HCT116 (cell line): ENCODE measurements around the gene PRSS1. TPM values are rescaled to one million over a fixed set of nuclear protein-coding genes. Genes with fewer than 3 reads are reported as not detected.
"Not testable (repeated sequence)": the region's sequence is repeated elsewhere in the genome, so short reads cannot be mapped to it uniquely, and the experiment has no call there.

Experiments used
- ATAC-seq: fragments of 200-7000 bp; cut with Tn5 transposase; 2 replicates; pipeline ENCODE4 v1.9.1; 2020; ENCODE audit warnings: mild to moderate bottlenecking, moderate library complexity
- BruUV-seq: library from RNA; stranded (reverse); fragments of 400-500 nt; replicated peaks from 2 replicates; lab custom pipeline; 2021; lab: Mats Ljungman, UMichigan
- CTCF ChIA-PET: fragments of 300-600 bp; sonication (Branson Sonifier 250); formaldehyde crosslinking; loops from one replicate; lab custom pipeline; 2021; ENCODE audit warnings: antibody characterized with exemption; lab: Charles Lee
- POLR2A ChIA-PET: fragments of 300-600, 350-600 bp; sonication (Branson Sonifier 250); formaldehyde crosslinking; loops from one replicate; lab custom pipeline; 2021; ENCODE audit warnings: antibody characterized with exemption; lab: Charles Lee
- RAD21 ChIA-PET, 2 experiments: fragments of 300-600 bp; sonication (Branson Sonifier 250); formaldehyde crosslinking; loops; one replicate each; lab custom pipeline; 2023; ENCODE audit warnings: low total read pairs in 2 of 2; ENCODE audit not compliant: uncharacterized antibody in 2 of 2, unreplicated experiment in 2 of 2, low non-redundant PET in 1 of 2; lab: Charles Lee
- DNase-seq: peaks from one replicate; pipeline ENCODE4 v3.0.0-alpha.2; 2010; ENCODE audit warnings: low read depth, low spot score
- H2AFZ ChIP-seq: fragments of 200-600 bp; shearing (Covaris generic), sonication (generic); 2 replicates; pipeline ENCODE4 v1.6.1; 2017; ENCODE audit warnings: low read depth, mixed run types, mixed read lengths, antibody characterized with exemption, low read length; ENCODE audit not compliant: poor library complexity, severe bottlenecking
- H3K27ac ChIP-seq: 2 replicates; pipeline ENCODE4 v1.5.1; 2012; ENCODE audit warnings: low read depth, low read length
- H3K27me3 ChIP-seq: fragments of 200-600 bp; sonication (generic); 2 replicates; pipeline ENCODE4 v1.6.1; 2016; ENCODE audit warnings: mixed run types, low read length, mixed read lengths; ENCODE audit not compliant: insufficient read depth
- H3K36me3 ChIP-seq, 2 experiments: fragments of 200-500 bp in 1 of 2; fragments of 200-600 bp in 1 of 2; sonication (Bioruptor generic) in 1 of 2; sonication (generic) in 1 of 2; 2 replicates each; pipeline versions ENCODE4 v1.5.1 to v1.6.1; 2014 to 2016; ENCODE audit warnings: low read length in 2 of 2, inconsistent platforms in 1 of 2, mixed read lengths in 1 of 2, mixed run types in 1 of 2; ENCODE audit not compliant: insufficient read depth in 2 of 2, control insufficient read depth in 1 of 2
- H3K4me1 ChIP-seq, 2 experiments: fragments of 200-600 bp in 1 of 2; sonication (generic) in 1 of 2; 2 replicates each; pipeline versions ENCODE4 v1.5.1 to v1.6.1; 2012 to 2017; ENCODE audit warnings: low read length in 2 of 2, inconsistent platforms in 1 of 2, mild to moderate bottlenecking in 1 of 2, mixed read lengths in 1 of 2, mixed run types in 1 of 2, moderate library complexity in 1 of 2; ENCODE audit not compliant: insufficient read depth in 2 of 2, control insufficient read depth in 1 of 2
- H3K4me2 ChIP-seq: fragments of 200-600 bp; sonication (generic); 2 replicates; pipeline ENCODE4 v1.6.1; 2017; ENCODE audit warnings: mixed run types, low read length, mixed read lengths
- H3K4me3 ChIP-seq, 2 experiments: fragments of 200-600 bp in 1 of 2; sonication (generic) in 1 of 2; replicated peaks in 1 of 2; 2 replicates each; pipeline ENCODE4 v1.5.1; 2011 to 2016; ENCODE audit warnings: low read length in 2 of 2, control low read depth in 1 of 2, low read depth in 1 of 2, mild to moderate bottlenecking in 1 of 2, mixed read lengths in 1 of 2, mixed run types in 1 of 2
- H3K79me2 ChIP-seq: fragments of 200-600 bp; sonication (generic); 2 replicates; pipeline ENCODE4 v1.6.1; 2017; ENCODE audit warnings: mild to moderate bottlenecking, mixed run types, low read length, moderate library complexity, mixed read lengths; ENCODE audit not compliant: insufficient read depth
- H3K9ac ChIP-seq: fragments of 200-600 bp; sonication (generic); 2 replicates; pipeline ENCODE4 v1.6.1; 2016; ENCODE audit warnings: low read length, mixed read lengths
- H3K9me2 ChIP-seq: fragments of 200-600 bp; sonication (generic), shearing (Covaris generic); 2 replicates; pipeline ENCODE4 v1.6.1; 2017; ENCODE audit warnings: mixed run types, mild to moderate bottlenecking, moderate library complexity; ENCODE audit not compliant: insufficient read depth
- H3K9me3 ChIP-seq, 2 experiments: fragments of 200-500 bp in 1 of 2; fragments of 200-600 bp in 1 of 2; sonication (Bioruptor generic) in 1 of 2; sonication (generic) in 1 of 2; 2 replicates each; pipeline ENCODE4 v1.6.1; 2014 to 2017; ENCODE audit warnings: low read length in 2 of 2, mixed read lengths in 2 of 2, inconsistent platforms in 1 of 2, low read depth in 1 of 2, mild to moderate bottlenecking in 1 of 2, mixed run types in 1 of 2, moderate library complexity in 1 of 2; ENCODE audit not compliant: control insufficient read depth in 1 of 2, insufficient read depth in 1 of 2
- H4K20me1 ChIP-seq: fragments of 200-600 bp; sonication (generic), shearing (Covaris generic); 2 replicates; pipeline ENCODE4 v1.6.1; 2017; ENCODE audit warnings: mixed run types, mild to moderate bottlenecking, moderate library complexity; ENCODE audit not compliant: insufficient read depth
- CBX3 ChIP-seq: IDR thresholded peaks from 2 replicates; pipeline ENCODE4 v1.6.1; 2012; ENCODE audit warnings: low read depth
- ELF1 ChIP-seq: IDR thresholded peaks from 2 replicates; pipeline ENCODE4 v1.6.1; 2012; ENCODE audit warnings: low read depth, borderline replicate concordance
- EZH2 ChIP-seq: fragments of 200-600 bp; sonication (generic); IDR thresholded peaks from 2 replicates; pipeline ENCODE4 v1.6.1; 2017; ENCODE audit warnings: antibody characterized with exemption, mixed run types
- RAD21 ChIP-seq: IDR thresholded peaks from 2 replicates; pipeline ENCODE4 v1.6.1; 2012; ENCODE audit warnings: low read depth, mild to moderate bottlenecking
- SIN3A ChIP-seq: IDR thresholded peaks from 2 replicates; pipeline ENCODE4 v1.6.1; 2012; ENCODE audit warnings: low read depth
- SRF ChIP-seq: IDR thresholded peaks from 2 replicates; pipeline ENCODE4 v1.6.1; 2012; ENCODE audit warnings: low read depth
- ZFX ChIP-seq: fragments of 450-650 bp; IDR thresholded peaks from 2 replicates; pipeline ENCODE4 v1.6.1; 2017
- intact Hi-C: fragments of 100-400 bp; cut with micrococcal nuclease; formaldehyde crosslinking; loops from 2 replicates; pipeline ENCODE4 v1.10.0; 2022
- total RNA-seq: library from RNA; stranded (reverse); gene quantifications from one replicate; pipeline ENCODE4 v1.2.1, GENCODE V29; 2021; ENCODE audit not compliant: unreplicated experiment
- TF ChIP-seq, protein P1 (sequence below): IDR thresholded peaks from 2 replicates; pipeline ENCODE4 v1.6.1; 2012

The PRSS1 gene
- total RNA-seq, 1 experiment from 2014 or later: 14.6 TPM

DNA sequence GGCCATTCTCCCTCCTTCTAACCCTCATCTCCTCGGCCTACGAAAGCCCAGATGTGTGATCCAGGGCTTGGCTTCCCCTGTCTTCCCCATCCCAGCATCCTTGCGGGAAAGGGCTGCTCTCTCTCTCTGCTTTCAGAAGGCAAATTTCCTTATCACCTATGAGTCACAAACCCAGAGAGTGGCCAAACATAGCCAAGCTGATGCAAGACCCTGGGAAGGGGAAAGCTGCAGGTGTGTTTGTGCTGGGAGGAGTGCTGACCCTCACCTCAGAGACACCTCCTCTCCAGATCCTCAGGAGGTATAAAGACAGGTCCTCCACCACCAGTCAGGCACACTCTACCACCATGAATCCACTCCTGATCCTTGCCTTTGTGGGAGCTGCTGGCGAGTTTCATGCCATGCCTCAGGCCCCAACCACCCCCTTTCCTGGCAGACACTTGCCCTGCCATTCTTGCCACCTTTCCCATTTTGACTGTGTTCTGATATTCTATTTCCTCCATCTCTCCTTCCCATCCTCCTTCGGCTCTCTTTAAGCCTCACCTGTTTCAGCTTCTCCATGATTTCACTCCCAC is 10.9 kb downstream of the PRSS1 start:
- H2AFZ ChIP-seq: no peak overlapping the region
- RAD21 ChIA-PET: no interaction called here
- H4K20me1 ChIP-seq: no peaks in the 10 kb centered on the region
- CTCF ChIA-PET: interaction anchor here (2.0 kb wide), 1 partner anchor 23 kb away, joined by 9 read pairs; no protein-coding TSS in a partner anchor
- H3K36me3 ChIP-seq: no peaks in the 10 kb centered on the region
- DNase-seq: no peak
- no TSS peak for BruUV-seq
- ATAC-seq: no peak
- H3K79me2 ChIP-seq: no peaks in the 10 kb centered on the region
- no peaks in the 10 kb centered on the region for H3K9me3 ChIP-seq
- intact Hi-C loops: no loop called here
- no peaks in the 10 kb centered on the region for H3K4me1 ChIP-seq
- H3K27me3 ChIP-seq: peaks cover 40% of the 10 kb centered on the region
- POLR2A ChIA-PET: no interaction called here
- H3K9me2 ChIP-seq: no peaks in the 10 kb centered on the region
- H3K4me2 ChIP-seq: no peak overlapping the region
- H3K9ac ChIP-seq: no peak overlapping the region
- no peak overlapping the region for H3K4me3 ChIP-seq
- no peak overlapping the region for H3K27ac ChIP-seq
- TF ChIP-seq ELF1 (no peak), ZFX (no peak), SIN3A (no peak), RAD21 (no peak), SRF (no peak), EZH2 (no peak), CBX3 (no peak)
- TF ChIP-seq, protein P1, sequence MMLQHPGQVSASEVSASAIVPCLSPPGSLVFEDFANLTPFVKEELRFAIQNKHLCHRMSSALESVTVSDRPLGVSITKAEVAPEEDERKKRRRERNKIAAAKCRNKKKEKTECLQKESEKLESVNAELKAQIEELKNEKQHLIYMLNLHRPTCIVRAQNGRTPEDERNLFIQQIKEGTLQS: no peak
- TF ChIP-seq, all 23 proteins: peak for 0

- POLR2A ChIA-PET, H3K4me3 ChIP-seq, H3K4me1 ChIP-seq, H3K36me3 ChIP-seq, H3K79me2 ChIP-seq, BruUV-seq, DNase-seq, H3K27ac ChIP-seq, H3K9ac ChIP-seq, H3K9me3 ChIP-seq, intact Hi-C loops, H4K20me1 ChIP-seq, H2AFZ ChIP-seq, H3K9me2 ChIP-seq, H3K4me2 ChIP-seq, ATAC-seq, RAD21 ChIA-PET: not testable (repeated sequence)
- CTCF ChIA-PET: interaction anchor here (2.0 kb wide), 1 partner anchor 22 kb away, joined by 9 read pairs; no protein-coding TSS in a partner anchor
- H3K27me3 ChIP-seq: peaks cover 40% of the 10 kb centered on the region
Observed at GRCh38 chr7:142761606-142762005, 12.3 kb downstream of the PRSS1 start.
